Measurements from ENCODE around the gene CTRB1. TPM values are rescaled to one million over a fixed set of nuclear protein-coding genes. Genes with fewer than 3 reads are reported as not detected.
A peak's percentile ranks its signal among the peaks of the same experiment; 100 is the strongest.

The CTRB1 gene
- total and polyA plus RNA-seq, 2 of the 8 experiments (the other 6 are each of a cell fraction or from before 2014, with no cell fraction given), result not detected

GRCh38 chr16:75227361-75228142 lies 8.8 kb downstream of the CTRB1 start:
- Histone ChIP-seq H3K79me2 (ENCODE audit: control insufficient read depth in 1 of 2, insufficient read depth in 2 of 2, low read length in 2 of 2) (no peaks in the 10 kb centered on the region), H2AFZ (ENCODE audit: low read length) (no peak overlapping the region), H3K56ac (replicated peaks; ENCODE audit: insufficient read length, low read depth, low read length) (no peak overlapping the region), H2BK12ac (ENCODE audit: low read depth, low read length) (no peak overlapping the region), H3K27me3 (replicated peaks in 1 of 4; ENCODE audit: control insufficient read depth in 3 of 4, extremely low read depth in 1 of 4, insufficient read depth in 3 of 4, low read length in 3 of 4) (no peaks in the 10 kb centered on the region), H2BK120ac (replicated peaks; ENCODE audit: low read depth, low read length) (no peak overlapping the region), H3K4me2 (ENCODE audit: insufficient read depth in 1 of 2, low read depth in 2 of 2, low read length in 2 of 2) (no peak overlapping the region), H3K4me1 (replicated peaks in 1 of 4; ENCODE audit: control insufficient read depth in 3 of 4, insufficient read depth in 4 of 4, low read length in 3 of 4) (peaks cover 0 to 4% (median 0%) of the 10 kb centered on the region in 4 experiments; a peak in 1 of 7 replicates), H3K4me3 (ENCODE audit: extremely low read depth in 1 of 4, insufficient read depth in 2 of 4, low read depth in 3 of 4, low read length in 4 of 4) (no peak overlapping the region), H4K8ac (ENCODE audit: extremely low read depth, insufficient read depth, low read length) (no peak overlapping the region; the same call in 1 of the 2 replicates), H3K14ac (ENCODE audit: insufficient read length) (no peak overlapping the region), H2AK5ac (ENCODE audit: low read depth, low read length) (no peak overlapping the region), H3K9ac (replicated peaks in 1 of 4; ENCODE audit: extremely low read depth in 1 of 4, low read depth in 3 of 4, low read length in 3 of 4) (no peak overlapping the region), H4K20me1 (replicated peaks in 1 of 2; ENCODE audit: control insufficient read depth in 1 of 2, insufficient read depth in 2 of 2, low read length in 2 of 2) (peaks cover 3 to 11% of the 10 kb centered on the region in 2 experiments), H2BK5ac (ENCODE audit: low read depth, low read length) (no peak overlapping the region), H3K23me2 (ENCODE audit: low read depth, low read length) (no peaks in the 10 kb centered on the region), H3K27ac (ENCODE audit: low read depth, low read length) (no peak overlapping the region), H3K4ac (replicated peaks; ENCODE audit: insufficient read length, low read depth, low read length) (no peak overlapping the region), H4K91ac (replicated peaks; ENCODE audit: insufficient read length, low read length) (no peak overlapping the region), H3K9me3 (ENCODE audit: insufficient read depth in 2 of 2, low read depth in 1 of 2, low read length in 1 of 2) (no peaks in the 10 kb centered on the region), H4K5ac (ENCODE audit: insufficient read length, low read depth, low read length) (no peak overlapping the region), H3K23ac (ENCODE audit: insufficient read length) (no peak overlapping the region), H3K18ac (ENCODE audit: extremely low read depth, low read length) (no peak overlapping the region; the same call in 1 of the 2 replicates), H2BK15ac (ENCODE audit: low read length) (no peak overlapping the region), H3K36me3 (ENCODE audit: control insufficient read depth in 2 of 4, insufficient read depth in 4 of 4, low read length in 3 of 4) (peaks cover 4 to 19% (median 10%) of the 10 kb centered on the region in 4 experiments; a peak in 6 of 8 replicates), H2BK20ac (ENCODE audit: low read length) (no peak overlapping the region), H3K79me1 (ENCODE audit: low read depth, low read length) (no peaks in the 10 kb centered on the region)
- DNase-seq (ENCODE audit: low read depth in 1 of 2, low spot score in 2 of 2), result no peak
- FAIRE-seq, result no peak
- POLR2A ChIA-PET (ENCODE audit: partially characterized antibody), result interaction anchor here (0.7 to 22.7 kb wide), 14 partner anchors 9 to 206 kb away, joined by 3 to 375 read pairs (median 4); partner anchors contain the start of genes BCAR1 and CTRB2
- CTCF ChIA-PET (ENCODE audit: partially characterized antibody), result interaction anchor here (1.0 to 3.0 kb wide), 6 partner anchors 11 to 158 kb away, joined by 4 to 10 read pairs (median 6); partner anchors contain the start of gene CTRB2
- 89% methylated on average over 18 of the region's 18 CpGs; no CpG with 5 or more reads in 1 of the 2 experiments for WGBS, 2 experiments (ENCODE audit: extremely low coverage in 1 of 2, insufficient coverage in 1 of 2, insufficient read length in 1 of 2, insufficient replicate concordance in 2 of 2, low coverage in 1 of 2, low lambda C conversion rate in 2 of 2, missing lambda C conversion rate in 1 of 2)
- TF ChIP-seq POLR2A (IDR thresholded peaks at IDR 0.05; ENCODE audit: control extremely low read depth in 1 of 2, low read depth in 2 of 2, low read length in 2 of 2) (peak in 1 of 2 experiments; percentile 58; a peak in 1 of 3 replicates), NRF1 (IDR thresholded peaks at IDR 0.05; ENCODE audit: low read depth, low read length) (no peak)
